Measurements from ENCODE around the gene DYNC2H1. TPM values are rescaled to one million over a fixed set of nuclear protein-coding genes. Genes with fewer than 3 reads are reported as not detected.

Gene DYNC2H1
- total RNA-seq, 1 donor from 2014 or later = 17.2 TPM

DNA sequence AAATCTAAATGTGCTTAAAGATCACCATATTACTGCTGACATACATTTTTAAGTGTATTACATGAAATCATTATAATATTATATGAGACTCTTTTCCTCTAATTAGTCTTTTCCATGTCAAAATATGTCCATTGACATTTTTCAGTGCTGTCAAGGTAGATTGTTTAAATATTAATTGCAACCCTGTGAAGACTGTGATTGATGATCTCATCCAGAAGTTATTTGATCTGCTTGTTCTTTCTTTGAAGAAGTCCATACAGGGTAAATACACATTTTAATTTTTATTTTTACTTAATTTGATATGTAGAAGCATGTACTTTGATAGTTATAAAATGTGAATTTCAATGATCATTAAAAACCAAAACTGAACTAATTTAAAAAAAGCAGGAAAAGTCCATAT, 38.4 kb downstream of the DYNC2H1 start:
- H3K36me3 ChIP-seq (ENCODE audit: insufficient read depth, low read length) = no peaks in the 10 kb centered on the region
- no peak overlapping the region for H3K4me3 ChIP-seq (ENCODE audit: insufficient read depth, low read depth, low read length)
- H4K20me1 ChIP-seq (ENCODE audit: insufficient read depth, low read length) = no peaks in the 10 kb centered on the region

GRCh38 chr11:103157542-103157941, 48.3 kb downstream of the DYNC2H1 start:
- FAIRE-seq (no peak), DNase-seq (ENCODE audit: low read depth) (no peak)
- Histone ChIP-seq H3K79me2 (ENCODE audit: insufficient read depth, low read length) (no peaks in the 10 kb centered on the region), H3K4me2 (ENCODE audit: low read length) (no peak overlapping the region), H2AFZ (ENCODE audit: low read depth, low read length) (no peak overlapping the region), H3K27me3 (ENCODE audit: insufficient read depth, low read length) (no peaks in the 10 kb centered on the region), H3K4me1 (ENCODE audit: insufficient read depth, low read length) (no peaks in the 10 kb centered on the region), H3K9ac (ENCODE audit: low read length) (no peak overlapping the region), H4K20me1 (ENCODE audit: insufficient read depth, low read length) (no peaks in the 10 kb centered on the region), H3K36me3 (ENCODE audit: insufficient read depth, low read length) (no peaks in the 10 kb centered on the region), H3K9me3 (ENCODE audit: insufficient read depth, low read depth, low read length) (no peaks in the 10 kb centered on the region), H3K4me3 (ENCODE audit: insufficient read depth, low read depth, low read length) (no peak overlapping the region), H3K27ac (ENCODE audit: low read depth, low read length) (no peak overlapping the region)
- no peaks in the 10 kb centered on the region for H3K4me1 Mint-ChIP-seq (ENCODE audit: low read depth, unreplicated experiment)
- H3K27me3 Mint-ChIP-seq (ENCODE audit: low read depth, unreplicated experiment) = no peaks in the 10 kb centered on the region
- H3K27ac Mint-ChIP-seq (ENCODE audit: unreplicated experiment) = no peak overlapping the region
- no peak overlapping the region for H3K4me3 Mint-ChIP-seq (ENCODE audit: unreplicated experiment)
- no peaks in the 10 kb centered on the region for H3K9me3 Mint-ChIP-seq (ENCODE audit: unreplicated experiment)
- TF ChIP-seq EZH2 (IDR thresholded peaks at IDR 0.05; ENCODE audit: insufficient read depth, low read length) (no peak), CTCF (IDR thresholded peaks at IDR 0.05; ENCODE audit: insufficient read depth, low read depth, low read length) (no peak)
- H3K36me3 Mint-ChIP-seq (ENCODE audit: low read depth, unreplicated experiment) = no peaks in the 10 kb centered on the region

More for the DNA sequence above, 38.4 kb downstream of the DYNC2H1 start:
- no peaks in the 10 kb centered on the region for H3K27me3 ChIP-seq (ENCODE audit: insufficient read depth, low read length)
- H3K9me3 Mint-ChIP-seq (ENCODE audit: unreplicated experiment) = no peaks in the 10 kb centered on the region
- H3K9ac ChIP-seq (ENCODE audit: low read length) = no peak overlapping the region
- H3K27ac ChIP-seq (ENCODE audit: low read depth, low read length) = no peak overlapping the region
- FAIRE-seq (no peak), DNase-seq (ENCODE audit: low read depth) (no peak)
- H3K4me3 Mint-ChIP-seq (ENCODE audit: unreplicated experiment) = no peak overlapping the region
- peaks cover 3% of the 10 kb centered on the region for H3K4me1 Mint-ChIP-seq (ENCODE audit: low read depth, unreplicated experiment)
- TF ChIP-seq CTCF (IDR thresholded peaks at IDR 0.05; ENCODE audit: insufficient read depth, low read depth, low read length) (no peak), EZH2 (IDR thresholded peaks at IDR 0.05; ENCODE audit: insufficient read depth, low read length) (no peak)
- no peaks in the 10 kb centered on the region for H3K4me1 ChIP-seq (ENCODE audit: insufficient read depth, low read length)
- H3K9me3 ChIP-seq (ENCODE audit: insufficient read depth, low read depth, low read length) = no peaks in the 10 kb centered on the region
- peaks cover 2% of the 10 kb centered on the region for H3K36me3 Mint-ChIP-seq (ENCODE audit: low read depth, unreplicated experiment)
- H3K79me2 ChIP-seq (ENCODE audit: insufficient read depth, low read length) = no peaks in the 10 kb centered on the region
- no peaks in the 10 kb centered on the region for H3K27me3 Mint-ChIP-seq (ENCODE audit: low read depth, unreplicated experiment)
- no peak overlapping the region for H3K4me2 ChIP-seq (ENCODE audit: low read length)
- H3K27ac Mint-ChIP-seq (ENCODE audit: unreplicated experiment) = no peak overlapping the region
- no peak overlapping the region for H2AFZ ChIP-seq (ENCODE audit: low read depth, low read length)

DNA sequence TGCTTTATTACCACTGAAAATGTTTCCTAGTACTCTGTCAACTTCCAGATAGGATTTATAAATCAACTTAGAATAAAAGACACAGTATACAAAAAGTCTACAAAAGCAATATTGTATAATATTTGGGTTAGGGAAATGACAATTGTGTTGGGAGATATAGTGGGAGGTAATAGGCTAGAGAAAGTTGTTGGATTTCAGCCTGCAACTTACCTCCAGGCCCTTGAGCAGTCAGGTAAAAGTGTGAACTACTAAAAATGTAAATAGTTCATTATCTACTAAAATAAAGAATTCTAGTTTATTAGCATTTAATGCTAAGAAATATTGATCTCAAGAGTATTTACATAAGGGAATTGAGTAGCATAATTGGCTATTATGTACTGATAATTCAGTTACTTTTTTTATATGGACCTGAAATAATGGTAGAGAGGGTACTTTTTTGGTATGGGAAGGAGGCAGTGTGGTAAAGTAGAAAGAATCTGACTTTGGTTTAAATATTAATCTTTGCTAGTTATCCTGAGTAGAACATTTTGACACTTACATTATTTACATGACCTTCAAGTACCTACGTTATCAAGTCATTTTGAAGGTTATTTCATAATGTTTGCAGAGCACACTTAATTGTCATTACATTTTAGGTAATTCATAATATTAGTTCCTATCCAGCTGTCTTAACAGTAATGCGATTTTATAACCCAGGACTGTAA, 55.0 kb downstream of the DYNC2H1 start:
- Histone ChIP-seq H3K9me3 (ENCODE audit: insufficient read depth, low read depth, low read length) (no peaks in the 10 kb centered on the region), H3K27me3 (ENCODE audit: insufficient read depth, low read length) (no peaks in the 10 kb centered on the region), H3K27ac (ENCODE audit: low read depth, low read length) (no peak overlapping the region), H3K36me3 (ENCODE audit: insufficient read depth, low read length) (peaks cover 7% of the 10 kb centered on the region), H2AFZ (ENCODE audit: low read depth, low read length) (no peak overlapping the region), H3K79me2 (ENCODE audit: insufficient read depth, low read length) (no peaks in the 10 kb centered on the region), H3K4me2 (ENCODE audit: low read length) (no peak overlapping the region), H4K20me1 (ENCODE audit: insufficient read depth, low read length) (no peaks in the 10 kb centered on the region), H3K9ac (ENCODE audit: low read length) (no peak overlapping the region), H3K4me3 (ENCODE audit: insufficient read depth, low read depth, low read length) (no peak overlapping the region), H3K4me1 (ENCODE audit: insufficient read depth, low read length) (no peaks in the 10 kb centered on the region)
- no peaks in the 10 kb centered on the region for H3K9me3 Mint-ChIP-seq (ENCODE audit: unreplicated experiment)
- FAIRE-seq = no peak
- no peaks in the 10 kb centered on the region for H3K27me3 Mint-ChIP-seq (ENCODE audit: low read depth, unreplicated experiment)
- no peak overlapping the region for H3K27ac Mint-ChIP-seq (ENCODE audit: unreplicated experiment)
- no peak for TF ChIP-seq CTCF (IDR thresholded peaks at IDR 0.05; ENCODE audit: insufficient read depth, low read depth, low read length)
- TF ChIP-seq EZH2 (IDR thresholded peaks at IDR 0.05; ENCODE audit: insufficient read depth, low read length) = no peak
- H3K4me1 Mint-ChIP-seq (ENCODE audit: low read depth, unreplicated experiment) = no peaks in the 10 kb centered on the region
- no peak overlapping the region for H3K4me3 Mint-ChIP-seq (ENCODE audit: unreplicated experiment)
- no peak for DNase-seq (ENCODE audit: low read depth)
- peaks cover 2% of the 10 kb centered on the region for H3K36me3 Mint-ChIP-seq (ENCODE audit: low read depth, unreplicated experiment)
